Stimulated activated CD8-positive, alpha-beta memory T cell treated with anti-CD3 and anti-CD28 coated beads, Interleukin-2, amount 100 ng/mL, for 1 hour (primary cell): ENCODE results near the gene NASP.
"Not testable (repeated sequence)": the region's sequence is repeated elsewhere in the genome, so short reads cannot be mapped to it uniquely, and the experiment has no call there.

Source experiments
- DNase-seq, 2 donors: peaks; one replicate each; pipeline ENCODE4 v3.0.0-alpha.2; 2020; ENCODE audit warnings: low read depth in 2 of 2

Gene NASP

DNA sequence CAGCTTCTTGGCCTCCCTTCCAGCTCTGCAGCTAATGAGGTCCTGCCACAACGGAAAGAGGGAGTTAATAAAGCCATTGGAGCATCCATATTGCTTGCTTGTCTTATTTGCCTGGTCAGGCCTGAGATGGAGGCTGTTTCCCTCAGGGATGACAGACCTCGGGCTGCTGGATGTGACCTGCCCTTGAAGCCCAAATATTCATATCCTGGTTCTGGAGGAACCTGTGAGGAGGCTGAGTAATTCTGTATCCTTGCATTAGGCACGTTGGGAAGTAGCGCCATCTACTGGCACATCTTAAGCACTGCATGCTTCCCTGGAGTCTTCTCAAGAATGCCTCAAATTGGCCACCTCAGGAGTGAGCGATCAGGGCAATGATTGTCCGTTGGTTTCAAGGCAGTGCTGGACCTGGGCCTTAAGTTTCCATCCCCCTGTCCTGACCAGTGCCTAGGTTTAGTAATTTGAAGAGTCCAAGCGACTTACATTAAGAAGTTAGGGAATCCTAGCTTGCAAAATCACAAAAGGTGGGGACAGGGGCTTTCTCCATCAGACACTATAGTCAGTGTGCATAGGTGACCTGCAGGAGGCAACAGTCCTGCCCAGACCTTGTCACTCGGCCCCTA, 13.8 kb upstream of the NASP start:
- DNase-seq, result peak; percentile 52 to 54

DNA sequence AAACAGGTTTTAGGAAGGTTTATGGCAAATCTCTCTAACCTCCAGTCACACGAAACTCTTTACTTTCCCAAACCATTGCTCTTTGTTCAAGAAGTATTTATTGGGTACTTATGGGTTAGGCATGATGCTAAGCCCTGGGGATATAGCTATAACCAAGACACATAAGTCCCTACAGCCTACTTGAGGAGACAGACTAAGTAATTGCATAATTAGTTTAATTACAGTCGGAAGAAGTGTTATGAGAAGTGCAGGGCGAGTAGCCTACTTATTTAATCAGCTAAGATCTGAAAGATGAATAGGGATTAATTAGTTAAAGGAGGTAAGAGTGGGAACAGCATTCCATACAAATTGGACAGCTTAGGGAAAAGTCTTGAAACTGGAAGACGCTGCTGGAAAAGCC, 13.2 kb upstream of the NASP start:
- no peak for DNase-seq

DNA sequence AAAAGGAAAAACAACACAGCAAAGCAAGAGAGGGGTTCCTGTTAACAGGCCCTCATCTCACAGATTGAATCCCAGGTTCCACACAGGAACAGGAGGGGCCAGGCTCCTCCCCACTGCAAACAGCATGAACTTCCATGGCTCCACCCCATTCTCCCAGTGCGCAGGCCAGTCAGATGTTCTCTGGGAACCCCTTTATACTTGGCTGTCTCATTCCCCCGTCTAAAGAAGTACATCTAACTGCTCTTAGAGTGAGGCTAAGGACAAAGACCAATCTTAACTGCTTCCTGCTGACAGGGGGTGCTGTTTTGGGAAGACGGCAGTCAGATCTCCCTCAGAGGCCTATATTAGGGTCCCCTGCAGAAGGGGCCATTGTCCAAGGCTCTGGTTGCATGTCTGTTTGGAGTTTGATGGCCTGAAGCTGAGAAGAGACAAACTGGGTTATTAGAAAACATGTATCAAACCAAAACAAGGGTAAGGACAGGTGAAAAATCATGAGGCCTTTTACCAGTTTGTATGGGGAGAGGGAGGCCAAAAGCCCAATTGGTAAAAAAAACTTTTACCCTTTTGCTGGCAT, 10.5 kb upstream of the NASP start:
- no peak for DNase-seq

DNA sequence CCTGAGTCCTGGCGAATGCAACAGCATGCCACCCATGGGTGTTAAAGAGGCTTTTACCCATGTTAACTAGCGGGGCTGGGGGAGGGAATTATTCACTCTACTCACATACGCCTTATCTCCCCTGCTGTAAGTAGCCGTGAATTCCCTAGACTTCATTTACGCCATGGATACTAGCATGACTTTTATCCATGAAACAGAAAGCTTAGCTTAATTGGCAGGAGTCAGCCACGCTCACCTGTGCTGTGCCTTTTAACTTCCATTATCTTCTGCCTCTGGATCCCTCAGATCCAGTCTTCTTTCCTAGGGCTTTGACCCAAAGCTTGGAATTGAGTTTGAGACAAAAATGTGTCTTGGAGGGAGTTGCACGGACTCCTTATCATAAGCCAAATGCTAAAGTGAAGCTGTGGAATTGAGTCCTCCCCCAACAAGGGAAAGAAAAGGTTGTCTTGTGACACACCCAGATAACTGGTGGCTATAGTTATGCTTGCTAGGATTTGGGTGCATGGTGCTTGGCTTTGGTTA, 9.7 kb upstream of the NASP start:
- DNase-seq, result no peak

DNA sequence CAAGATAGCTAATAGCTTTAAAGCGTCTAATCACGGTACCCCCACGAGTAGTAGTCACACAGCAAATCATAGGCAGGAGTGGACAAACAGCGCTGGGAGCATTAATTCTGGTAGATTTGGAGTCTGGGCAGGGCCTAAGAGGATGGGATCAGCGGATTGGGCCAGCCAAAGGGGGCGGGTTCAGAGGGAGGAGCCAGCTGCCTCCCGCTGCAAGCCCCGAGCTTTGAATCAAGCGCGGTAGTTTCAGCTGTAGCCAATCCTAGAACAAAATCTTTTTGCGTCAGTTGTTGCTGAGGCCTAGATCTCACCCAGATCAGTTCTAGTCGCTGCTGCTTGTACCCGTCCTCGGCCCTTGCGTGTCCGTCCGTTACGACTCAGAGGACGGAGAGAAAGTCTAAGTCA, 576 bp upstream of the NASP start:
- DNase-seq, result peak; percentile 79 to 88

DNA sequence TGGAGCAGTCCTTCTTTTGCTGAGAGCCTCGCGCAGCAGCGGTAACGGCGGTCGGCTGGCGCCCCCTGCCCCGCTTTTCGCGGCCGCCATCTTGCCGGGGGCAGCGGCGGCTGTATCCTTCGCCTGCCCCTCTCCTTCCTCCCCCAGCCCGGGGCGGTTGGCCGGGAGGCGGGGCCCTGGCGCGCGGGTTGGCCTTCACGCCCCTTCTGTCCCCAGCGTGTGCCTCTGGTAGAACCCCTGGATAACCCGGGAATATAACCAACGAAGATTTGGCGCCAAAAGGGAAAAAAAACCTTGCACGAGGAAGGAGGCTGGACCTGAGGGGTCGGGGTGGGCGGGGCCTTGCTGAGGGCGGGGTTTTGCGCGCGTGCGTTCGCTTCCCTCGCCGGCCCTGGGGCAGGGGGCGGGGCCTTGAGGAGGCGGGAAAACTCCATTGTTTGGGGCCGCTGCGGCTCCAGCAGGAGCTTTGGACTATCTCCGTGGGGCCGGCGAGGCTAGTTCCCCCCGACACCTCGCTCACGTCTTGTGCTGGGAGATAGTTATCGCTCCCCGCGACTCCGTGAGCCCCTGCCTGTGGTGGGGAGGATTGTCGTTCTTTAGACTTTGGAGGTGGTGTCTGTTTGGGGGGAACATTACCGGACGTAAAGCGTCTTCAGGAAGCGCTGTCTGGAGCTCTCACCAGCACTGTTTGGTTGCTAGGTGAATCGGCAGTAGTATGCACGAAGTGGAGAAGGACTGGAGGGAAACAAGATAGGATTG, 689 bp downstream of the NASP start:
- peak; percentile 68 to 79 for DNase-seq

DNA sequence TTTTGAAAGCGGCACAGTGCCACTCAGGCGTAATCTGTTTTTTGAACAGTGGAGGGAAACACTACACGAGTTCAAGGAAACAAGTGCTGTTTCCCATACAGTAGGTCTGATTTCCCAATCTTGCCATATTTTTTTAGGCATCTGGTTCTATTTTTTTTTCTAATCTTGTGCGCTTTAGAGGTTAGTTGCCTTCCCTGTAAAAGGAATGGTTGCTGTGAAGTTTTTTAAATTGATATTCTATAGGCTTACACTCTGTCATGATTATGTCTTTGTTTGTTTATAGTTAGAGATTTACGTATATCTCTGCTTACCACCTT, 1.2 kb downstream of the NASP start:
- no peak for DNase-seq

DNA sequence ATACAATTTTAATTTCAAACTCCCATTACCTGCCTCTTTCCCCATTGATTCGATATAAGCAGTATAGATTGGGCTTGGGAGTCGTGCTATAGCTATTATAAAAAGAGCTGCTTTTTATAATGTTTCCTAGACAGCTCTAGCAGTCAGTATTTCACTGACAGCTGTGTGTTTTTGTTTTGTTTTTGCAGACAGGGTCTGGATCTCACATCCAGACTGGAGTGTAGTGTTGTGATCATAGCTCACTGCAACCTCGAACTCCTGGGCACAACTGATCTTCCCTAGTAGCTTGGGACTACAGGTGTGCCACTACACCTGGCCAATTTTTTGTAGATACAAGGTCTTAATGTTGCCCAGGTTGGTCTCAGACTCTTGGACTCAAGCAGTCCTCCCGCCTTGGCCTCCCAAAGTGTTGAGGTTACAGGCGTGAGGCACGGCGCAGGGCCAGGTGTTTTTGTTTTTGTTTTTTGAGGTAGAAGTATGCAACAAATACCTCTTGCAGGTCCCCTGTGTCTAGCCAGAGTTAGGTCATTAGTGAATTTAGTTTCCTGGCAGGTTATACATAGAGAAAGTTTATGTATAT, 1.7 kb downstream of the NASP start:
- DNase-seq, result no peak

DNA sequence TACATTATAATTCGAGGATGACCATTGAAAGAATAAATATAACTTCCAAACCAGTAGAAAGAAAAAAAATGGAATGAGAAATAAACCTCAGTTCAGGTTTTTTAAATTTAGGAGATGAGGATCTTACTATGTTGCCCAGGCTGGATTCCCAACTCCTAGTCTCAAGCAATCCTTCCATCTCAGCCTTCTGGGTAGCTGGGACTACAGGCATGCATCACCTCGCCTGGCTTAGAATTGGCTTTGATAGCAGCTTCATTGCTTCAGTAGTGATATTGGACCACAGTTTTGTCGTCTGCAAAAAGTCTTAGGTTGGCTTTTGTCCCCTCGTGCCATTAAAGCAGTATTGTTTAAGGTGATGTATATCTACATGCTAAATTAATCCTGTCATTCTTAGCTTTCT, 2.9 kb downstream of the NASP start:
- DNase-seq, result no peak

DNA sequence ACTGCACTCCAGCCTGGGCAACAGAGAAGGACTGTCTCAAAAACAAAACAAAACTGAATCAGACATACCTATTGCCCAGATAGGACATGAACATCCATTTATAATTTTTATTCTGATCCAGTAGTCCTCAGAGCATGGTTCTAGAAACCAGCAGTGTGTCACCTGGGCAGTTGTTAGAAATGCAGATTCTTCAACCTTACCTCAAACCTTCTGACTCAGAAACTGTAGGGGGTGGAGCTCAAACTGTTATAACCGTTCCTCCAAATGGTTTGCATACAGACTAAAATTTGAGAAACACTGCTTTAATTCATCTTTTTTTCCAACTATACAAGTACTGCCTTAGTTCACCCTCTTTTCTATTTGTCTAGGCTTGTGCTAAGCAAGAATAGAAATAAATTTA, 6.0 kb downstream of the NASP start:
- DNase-seq, result no peak

DNA sequence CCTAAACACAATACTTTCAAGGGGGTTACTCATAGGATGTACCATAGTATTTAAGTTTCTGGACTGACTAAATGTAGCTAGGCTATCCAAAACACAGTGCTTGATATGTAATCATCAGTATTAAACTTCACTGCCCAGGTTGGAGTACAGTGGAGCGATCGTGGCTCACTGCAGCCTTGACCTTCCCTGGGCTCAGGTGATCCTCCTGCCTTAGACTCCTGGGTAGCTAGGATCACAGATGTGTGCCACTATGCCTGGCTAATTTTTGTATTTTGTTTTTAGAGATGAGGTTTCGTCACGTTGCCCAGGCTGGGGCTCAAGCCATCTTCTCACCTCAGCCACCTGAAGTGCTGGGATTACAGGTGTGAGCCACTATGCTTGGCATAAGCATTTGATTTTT, 10.6 kb downstream of the NASP start:
- DNase-seq, result no peak

DNA sequence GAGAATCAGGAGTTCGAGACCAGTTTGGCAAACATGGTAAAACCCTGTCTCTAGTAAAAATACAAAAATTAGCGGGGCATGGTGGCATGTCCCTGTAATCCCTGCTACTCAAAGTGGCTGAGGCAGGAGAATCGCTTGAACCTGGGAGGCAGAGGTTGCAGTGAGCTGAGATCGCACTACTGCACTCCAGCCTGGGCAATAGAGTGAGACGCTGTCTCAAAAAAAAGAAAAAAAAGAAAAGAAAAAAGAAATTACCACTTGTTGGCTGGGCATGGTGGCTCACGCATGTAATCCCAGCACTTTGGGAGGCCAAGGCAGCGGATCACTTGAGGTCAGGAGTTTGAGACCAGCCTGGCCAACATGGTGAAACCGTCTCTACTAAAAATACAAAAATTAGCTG, 12.9 kb downstream of the NASP start:
- not testable (repeated sequence) for DNase-seq

DNA sequence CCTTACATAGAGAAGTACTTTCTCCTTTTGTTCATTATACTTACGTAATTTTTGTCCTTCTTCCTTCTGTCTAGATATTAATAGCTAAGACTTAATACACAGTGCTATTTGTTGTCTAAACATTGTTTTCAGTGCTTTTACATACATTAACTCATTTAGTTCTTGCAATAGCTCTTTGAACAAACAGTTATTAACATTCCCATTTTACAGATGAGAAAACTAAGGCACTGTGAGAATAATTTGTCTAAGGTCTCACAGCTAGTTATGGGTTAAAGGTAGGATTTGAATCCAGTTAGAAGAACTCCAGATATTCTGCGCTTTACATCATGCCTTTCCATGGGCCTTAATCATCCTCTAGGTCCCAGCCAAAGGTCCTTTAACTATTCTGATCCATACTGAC, 20.4 kb downstream of the NASP start:
- no peak for DNase-seq

DNA sequence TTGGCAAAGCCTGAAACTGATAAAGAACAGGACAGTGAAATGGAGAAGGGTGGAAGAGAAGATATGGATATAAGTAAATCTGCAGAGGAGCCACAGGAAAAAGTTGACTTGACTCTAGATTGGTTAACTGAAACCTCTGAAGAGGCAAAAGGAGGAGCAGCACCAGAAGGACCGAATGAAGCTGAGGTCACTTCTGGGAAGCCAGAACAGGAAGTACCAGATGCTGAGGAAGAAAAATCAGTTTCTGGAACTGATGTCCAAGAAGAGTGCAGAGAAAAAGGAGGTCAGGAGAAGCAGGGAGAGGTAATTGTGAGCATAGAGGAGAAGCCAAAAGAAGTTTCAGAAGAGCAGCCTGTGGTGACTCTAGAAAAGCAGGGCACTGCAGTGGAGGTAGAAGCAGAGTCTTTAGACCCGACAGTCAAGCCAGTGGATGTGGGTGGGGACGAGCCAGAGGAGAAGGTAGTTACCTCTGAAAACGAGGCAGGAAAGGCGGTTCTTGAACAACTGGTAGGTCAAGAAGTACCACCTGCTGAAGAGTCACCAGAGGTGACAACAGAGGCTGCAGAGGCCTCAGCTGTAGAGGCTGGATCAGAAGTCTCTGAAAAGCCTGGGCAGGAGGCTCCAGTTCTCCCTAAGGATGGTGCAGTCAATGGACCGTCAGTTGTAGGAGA, 23.7 kb downstream of the NASP start:
- DNase-seq, result no peak

DNA sequence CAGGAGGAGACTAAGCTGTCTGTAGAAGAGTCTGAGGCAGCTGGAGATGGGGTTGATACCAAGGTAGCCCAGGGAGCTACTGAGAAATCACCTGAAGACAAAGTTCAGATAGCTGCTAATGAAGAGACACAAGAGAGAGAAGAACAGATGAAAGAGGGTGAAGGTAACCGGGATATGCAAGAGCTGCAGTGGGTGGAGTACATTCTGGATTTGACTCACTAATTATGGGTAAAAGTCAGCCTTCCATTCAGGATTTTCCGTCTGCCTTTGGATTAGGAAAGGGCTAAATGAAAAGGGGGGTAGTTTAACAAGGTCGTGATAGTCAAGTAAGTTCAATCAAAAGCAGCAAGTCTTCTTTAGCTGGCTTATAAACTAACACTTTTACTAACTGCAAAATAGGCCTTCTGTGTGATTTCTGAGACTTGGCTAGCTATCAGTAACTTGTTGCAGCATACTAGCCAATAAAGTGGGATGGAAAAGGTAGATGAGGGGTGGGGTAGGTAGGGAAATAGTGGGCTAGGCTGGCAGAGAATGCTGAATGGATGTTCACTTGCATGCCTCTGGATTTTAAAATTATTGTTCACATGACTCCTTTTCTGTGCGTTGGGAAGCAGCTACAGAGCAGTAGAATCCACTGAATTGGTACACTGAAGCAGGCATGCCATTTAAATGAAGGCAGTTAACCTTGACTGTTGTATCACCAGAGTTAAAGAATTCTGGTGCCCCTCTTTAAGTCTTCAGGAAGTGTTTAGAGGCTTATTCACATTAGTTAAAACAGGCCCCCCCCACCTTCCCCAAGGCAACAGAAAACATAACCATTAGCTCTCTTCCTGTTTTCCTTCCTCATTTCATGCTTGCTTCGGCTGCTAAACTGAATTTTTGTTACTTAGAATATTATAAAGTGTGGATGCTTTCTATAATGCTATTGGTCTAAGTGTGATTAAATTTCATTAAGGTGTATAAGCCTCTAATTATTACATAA, 24.6 kb downstream of the NASP start:
- DNase-seq, result no peak

DNA sequence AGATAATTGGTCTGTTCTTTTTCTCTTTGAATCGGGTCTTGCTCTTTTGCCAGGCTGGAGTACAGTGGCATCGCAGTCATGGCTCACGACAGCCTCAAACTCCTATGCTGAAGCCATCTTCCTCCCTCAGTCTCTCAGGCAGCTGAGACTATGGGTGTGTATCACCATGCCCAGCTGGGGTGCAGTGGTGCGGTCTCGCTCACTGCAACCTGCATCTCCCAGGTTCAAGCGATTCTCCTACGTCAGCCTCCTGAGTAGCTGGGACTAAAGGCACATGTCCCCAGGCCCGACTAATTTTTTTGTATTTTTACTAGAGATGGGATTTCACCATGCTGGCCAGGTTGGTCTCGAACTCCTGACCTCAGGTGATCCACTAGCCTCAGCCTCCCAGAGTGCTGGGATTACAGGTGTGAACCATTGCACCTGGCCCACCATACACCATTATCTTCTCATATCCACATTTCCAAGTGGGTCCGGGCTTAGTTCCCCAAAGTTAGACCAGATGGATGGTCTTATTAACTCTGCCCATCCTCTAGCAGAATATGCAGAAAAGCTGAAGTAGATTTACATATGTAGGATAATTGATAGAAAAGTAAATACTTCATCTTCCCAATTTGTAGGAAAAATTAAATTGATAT, 26.9 kb downstream of the NASP start:
- DNase-seq, result no peak

DNA sequence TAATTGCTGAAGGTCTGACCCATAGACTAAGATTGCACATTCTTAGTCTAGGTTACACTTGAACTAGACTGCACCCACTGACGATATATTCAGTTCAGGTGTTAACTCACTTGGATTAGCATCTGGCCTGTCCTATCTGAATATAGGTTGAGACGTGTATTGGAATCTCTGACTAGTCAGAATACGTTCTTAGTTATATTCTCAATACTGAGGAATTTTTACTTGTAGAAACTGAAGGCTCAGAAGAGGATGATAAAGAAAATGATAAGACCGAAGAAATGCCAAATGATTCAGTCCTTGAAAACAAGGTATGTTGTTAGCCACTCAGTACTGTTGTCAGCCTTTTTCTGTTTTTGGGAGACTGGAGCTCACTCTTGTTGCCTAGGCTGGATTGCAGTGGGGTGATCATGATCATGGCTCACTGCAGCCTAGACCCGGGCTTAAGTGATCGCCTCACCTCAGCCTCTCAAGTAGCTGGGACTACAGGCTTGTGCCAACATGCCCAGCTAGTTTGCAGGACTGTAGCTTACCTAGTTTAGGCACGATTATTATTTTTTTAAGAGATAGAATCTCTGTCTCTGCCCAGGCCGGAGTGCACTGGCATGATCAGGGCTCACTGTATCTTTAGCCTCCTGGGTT, 29.2 kb downstream of the NASP start:
- no peak for DNase-seq

DNA sequence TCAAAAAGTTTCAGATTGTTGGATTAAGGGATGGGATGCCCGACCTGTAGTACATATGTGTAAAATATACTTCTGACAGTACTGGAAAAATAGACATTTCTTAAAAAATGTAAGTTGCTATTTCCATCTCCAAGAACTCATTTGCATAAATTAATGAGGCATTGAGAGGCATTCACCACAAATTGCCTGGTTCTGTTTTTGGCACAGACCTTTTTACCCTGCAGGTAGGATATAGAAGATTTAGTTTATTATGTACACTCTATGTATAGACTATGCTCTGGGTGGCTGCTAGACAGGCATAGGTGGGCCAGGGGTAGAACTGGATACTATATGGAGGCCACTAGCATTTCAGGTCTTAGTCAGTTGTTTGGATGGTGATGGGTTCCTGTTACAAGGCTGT, 32.0 kb downstream of the NASP start:
- no peak for DNase-seq

DNA sequence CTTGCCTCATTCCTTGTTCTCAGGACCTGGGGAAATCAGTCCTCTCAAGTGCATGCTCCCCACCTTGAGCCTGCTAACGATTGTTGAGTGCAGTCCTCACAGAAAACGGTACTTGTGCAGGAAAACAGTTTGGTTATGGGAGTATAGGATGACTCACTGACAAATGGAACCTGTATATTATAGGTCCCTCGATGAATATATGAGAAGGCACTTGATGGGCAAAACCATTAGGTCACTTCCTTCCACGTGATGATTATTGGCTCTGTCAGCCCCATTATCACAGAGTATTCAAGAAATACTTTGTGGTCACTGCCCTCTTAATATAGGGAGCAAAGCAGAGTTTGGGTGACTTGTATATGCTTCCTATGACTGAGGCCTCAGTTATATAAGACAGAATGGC, 33.8 kb downstream of the NASP start:
- no peak for DNase-seq
